Neuronal stem cell (in vitro differentiated cells): Measurements from ENCODE around the gene ADM5.
A peak's percentile ranks its signal among the peaks of the same experiment; 100 is the strongest.

Experiments
- DNase-seq: peaks from one replicate; pipeline ENCODE4 v3.0.0-alpha.2; 2013; ENCODE audit warnings: low spot score
- H2AFZ ChIP-seq: one replicate; pipeline ENCODE4 v1.6.1; 2013; ENCODE audit warnings: mild to moderate bottlenecking, low read length, inconsistent platforms
- H2AK5ac ChIP-seq: 2 replicates; pipeline ENCODE4 v1.6.1; 2013; ENCODE audit warnings: low read depth, mild to moderate bottlenecking, inconsistent platforms, low read length, moderate library complexity, mixed read lengths
- H2BK120ac ChIP-seq: 2 replicates; pipeline ENCODE4 v1.6.1; 2013; ENCODE audit warnings: low read depth, mild to moderate bottlenecking, inconsistent platforms, low read length, moderate library complexity, mixed read lengths
- H2BK12ac ChIP-seq: one replicate; pipeline ENCODE4 v1.6.1; 2013; ENCODE audit warnings: low read length, inconsistent platforms
- H2BK15ac ChIP-seq: 2 replicates; pipeline ENCODE4 v1.6.1; 2013; ENCODE audit warnings: mild to moderate bottlenecking, low read length, inconsistent platforms, mixed read lengths
- H2BK5ac ChIP-seq: one replicate; pipeline ENCODE4 v1.6.1; 2013; ENCODE audit warnings: inconsistent platforms, mild to moderate bottlenecking, low read length, moderate library complexity
- H3K14ac ChIP-seq: one replicate; pipeline ENCODE4 v1.6.1; 2013; ENCODE audit warnings: low read length, inconsistent platforms
- H3K18ac ChIP-seq: 2 replicates; pipeline ENCODE4 v1.6.1; 2013; ENCODE audit warnings: low read length, inconsistent platforms
- H3K23ac ChIP-seq: 2 replicates; pipeline ENCODE4 v1.6.1; 2013; ENCODE audit warnings: low read depth, mild to moderate bottlenecking, mixed read lengths, low read length, inconsistent platforms; ENCODE audit not compliant: poor library complexity
- H3K27ac ChIP-seq: replicated peaks from 3 replicates; pipeline ENCODE4 v1.5.1; 2013; ENCODE audit warnings: low read length, inconsistent platforms
- H3K27me3 ChIP-seq, 3 experiments: 2 replicates each; pipeline ENCODE4 v1.6.1; 2013; ENCODE audit warnings: low read length in 3 of 3, mild to moderate bottlenecking in 2 of 3, inconsistent platforms in 1 of 3, low read depth in 1 of 3, mixed read lengths in 1 of 3, moderate library complexity in 1 of 3; ENCODE audit not compliant: control insufficient read depth in 3 of 3, insufficient read depth in 3 of 3
- H3K36me3 ChIP-seq, 2 donors: replicated peaks in 1 of 2; 2 replicates each; pipeline ENCODE4 v1.6.1; 2013; ENCODE audit warnings: low read length in 2 of 2; ENCODE audit not compliant: control insufficient read depth in 2 of 2, insufficient read depth in 2 of 2
- H3K4ac ChIP-seq: 2 replicates; pipeline ENCODE4 v1.6.1; 2013; ENCODE audit warnings: inconsistent platforms, mild to moderate bottlenecking, low read length, moderate library complexity
- H3K4me1 ChIP-seq, 2 donors: 1 replicate in 1 of 2; 2 replicates in 1 of 2; pipeline ENCODE4 v1.6.1; 2013; ENCODE audit warnings: low read length in 2 of 2, low read depth in 1 of 2; ENCODE audit not compliant: control insufficient read depth in 2 of 2, insufficient read depth in 1 of 2
- H3K4me2 ChIP-seq: one replicate; pipeline ENCODE4 v1.6.1; 2013; ENCODE audit warnings: mild to moderate bottlenecking, low read length, inconsistent platforms; ENCODE audit not compliant: insufficient read depth, poor library complexity, severe bottlenecking
- H3K4me3 ChIP-seq, 2 donors: 2 replicates each; pipeline ENCODE4 v1.5.1; 2013; ENCODE audit warnings: low read length in 2 of 2, mild to moderate bottlenecking in 2 of 2, inconsistent platforms in 1 of 2, moderate library complexity in 1 of 2
- H3K79me1 ChIP-seq: one replicate; pipeline ENCODE4 v1.6.1; 2013; ENCODE audit warnings: low read depth, mild to moderate bottlenecking, inconsistent platforms, low read length, moderate library complexity
- H3K9ac ChIP-seq: one replicate; pipeline ENCODE4 v1.6.1; 2013; ENCODE audit warnings: mild to moderate bottlenecking, low read depth, low read length, inconsistent platforms; ENCODE audit not compliant: poor library complexity
- H3K9me3 ChIP-seq, 2 donors: replicated peaks in 1 of 2; 2 replicates each; pipeline versions ENCODE3 to v1.6.1; 2013; ENCODE audit warnings: low read length in 2 of 2, mild to moderate bottlenecking in 2 of 2, inconsistent platforms in 1 of 2, low read depth in 1 of 2, mixed read lengths in 1 of 2, moderate library complexity in 1 of 2; ENCODE audit not compliant: control insufficient read depth in 2 of 2, insufficient read depth in 1 of 2
- H4K8ac ChIP-seq: one replicate; pipeline ENCODE4 v1.6.1; 2013; ENCODE audit warnings: low read depth, mild to moderate bottlenecking, inconsistent platforms, low read length, moderate library complexity
- H4K91ac ChIP-seq: one replicate; pipeline ENCODE4 v1.6.1; 2013; ENCODE audit warnings: low read length, low read depth, mild to moderate bottlenecking, inconsistent platforms; ENCODE audit not compliant: poor library complexity
- WGBS, 2 donors: extraction: QIAGEN DNeasy Blood & Tissue Kit; methylation state at CpG; one replicate each; pipeline ENCODE4 v1.1.7; 2013; ENCODE audit warnings: missing lambda C conversion rate in 2 of 2, mixed read lengths in 1 of 2; ENCODE audit not compliant: insufficient read length in 2 of 2, insufficient replicate concordance in 1 of 2; ENCODE audit errors: extremely low coverage in 2 of 2; 5-methylcytosine and 5-hydroxymethylcytosine counted together

ADM5 gene

GRCh38 chr19:49665036-49665350, 24.4 kb upstream of the ADM5 start:
- Histone ChIP-seq H3K36me3 (peaks cover 34 to 56% of the 10 kb centered on the region in 2 donors), H3K18ac (peak overlapping the region; percentile 94), H2BK12ac (no peak overlapping the region), H3K14ac (no peak overlapping the region), H3K23ac (no peak overlapping the region), H3K9me3 (peaks cover 2 to 3% of the 10 kb centered on the region in 2 donors), H3K27ac (no peak overlapping the region), H3K27me3 (no peaks in the 10 kb centered on the region), H3K4me2 (peak overlapping the region; percentile 95), H2BK5ac (no peak overlapping the region), H2AK5ac (no peak overlapping the region), H3K79me1 (peaks cover 8% of the 10 kb centered on the region), H3K4ac (no peak overlapping the region), H2BK15ac (no peak overlapping the region), H3K4me3 (peak overlapping the region; percentile 73 to 87), H3K4me1 (peaks cover 3 to 10% of the 10 kb centered on the region in 2 donors), H4K8ac (no peak overlapping the region), H4K91ac (no peak overlapping the region), H2BK120ac (no peak overlapping the region), H2AFZ (peak overlapping the region; percentile 85), H3K9ac (peak overlapping the region; percentile 98)
- DNase-seq, result no peak
- no CpG with 5 or more reads among the region's 7 CpGs for WGBS, 2 donors

DNA sequence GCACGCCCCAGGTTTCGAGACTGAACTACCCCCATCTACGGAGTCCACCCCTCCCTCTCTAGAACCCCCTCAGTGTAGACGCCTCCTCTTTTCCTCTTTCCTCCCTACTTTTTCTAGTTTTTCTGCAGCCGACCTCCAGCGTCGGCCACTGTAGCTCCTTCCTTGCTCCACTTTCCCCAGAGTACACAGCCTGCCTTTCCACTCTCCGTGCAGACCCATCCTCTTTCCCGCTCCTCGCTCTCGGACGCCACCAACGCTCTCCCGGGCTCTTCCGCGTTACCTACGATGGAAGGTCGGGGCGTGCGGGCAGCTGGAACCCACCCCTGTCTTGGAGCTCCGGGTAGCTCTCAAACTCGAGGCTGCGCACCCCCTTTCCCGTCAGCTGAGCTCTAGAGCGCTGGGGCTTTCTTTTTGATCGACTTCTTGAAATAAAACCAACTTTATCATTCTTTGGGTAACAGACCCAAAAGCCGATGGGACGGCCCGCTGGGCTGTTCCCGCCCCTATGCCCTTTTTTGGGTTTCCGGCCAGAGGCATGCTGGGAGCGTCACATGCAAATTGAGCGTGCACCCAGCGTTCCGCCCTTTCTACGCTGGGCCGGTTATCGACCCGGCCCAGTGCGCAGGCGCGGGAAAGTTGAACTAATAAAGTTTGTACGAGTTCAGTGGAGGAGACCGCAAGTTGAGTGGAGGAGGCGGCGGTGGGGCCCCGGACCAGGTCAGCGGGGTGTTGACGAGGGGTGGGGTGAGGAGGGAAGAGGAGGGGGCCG, 23.9 kb upstream of the ADM5 start, which contains the start of the genes BCL2L12 and IRF3:
Gene BCL2L12, plus strand, starts transcription at position 583 of the 769 bp plus-strand sequence. CDS start 760 bp downstream, outside the sequence.
Gene IRF3, minus strand, starts transcription at position 507 of the 769 bp plus-strand sequence. CDS start 1,019 bp downstream, outside the sequence.
- peak within 1 kb of the TSS; percentile 98 for H3K9ac ChIP-seq
- no peak within 1 kb of the TSS for H3K14ac ChIP-seq
- no peak within 1 kb of the TSS for H2BK5ac ChIP-seq
- peaks cover 3 to 10% of the 10 kb centered on the region in 2 donors for H3K4me1 ChIP-seq
- H3K27ac ChIP-seq, result peak within 1 kb of the TSS; percentile 74
- peak within 1 kb of the TSS; percentile 73 to 87 for H3K4me3 ChIP-seq
- H2BK120ac ChIP-seq, result no peak within 1 kb of the TSS
- H2BK12ac ChIP-seq, result no peak within 1 kb of the TSS
- H3K9me3 ChIP-seq, result no peaks in the 10 kb centered on the region
- H3K23ac ChIP-seq, result peak within 1 kb of the TSS; percentile 83
- no peak within 1 kb of the TSS for H2AK5ac ChIP-seq
- H2AFZ ChIP-seq, result peak within 1 kb of the TSS; percentile 85
- H3K18ac ChIP-seq, result peak within 1 kb of the TSS; percentile 94
- H3K27me3 ChIP-seq, result no peaks in the 10 kb centered on the region
- no CpG with 5 or more reads among the region's 50 CpGs for WGBS, 2 donors
- H2BK15ac ChIP-seq, result no peak within 1 kb of the TSS
- peak within 1 kb of the TSS; percentile 95 for H3K4me2 ChIP-seq
- peaks cover 32 to 54% of the 10 kb centered on the region in 2 donors for H3K36me3 ChIP-seq
- H4K91ac ChIP-seq, result no peak within 1 kb of the TSS
- H4K8ac ChIP-seq, result no peak within 1 kb of the TSS
- DNase-seq, result peak; percentile 94
- no peak within 1 kb of the TSS for H3K4ac ChIP-seq
- H3K79me1 ChIP-seq, result peaks cover 8% of the 10 kb centered on the region

DNA sequence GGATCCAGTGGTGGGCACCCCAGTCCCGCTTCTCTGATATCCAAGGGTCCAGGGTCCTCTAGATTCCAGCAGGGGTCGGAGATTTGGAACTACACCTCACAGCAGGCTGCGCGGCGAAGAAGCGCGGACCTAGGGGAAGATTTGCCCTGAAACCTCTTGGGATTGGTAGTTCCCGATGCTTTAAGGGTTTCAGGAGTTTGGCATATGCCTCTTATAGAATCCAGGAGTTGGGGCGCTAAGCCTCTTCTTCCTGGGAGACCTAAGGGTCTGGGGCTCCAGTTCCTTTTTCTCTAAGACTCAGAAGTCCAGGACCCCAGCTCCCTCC, 23.3 kb upstream of the ADM5 start:
- Histone ChIP-seq H3K4me3 (peak overlapping the region; percentile 73 to 85), H3K4me1 (peaks cover 3 to 10% of the 10 kb centered on the region in 2 donors), H3K9me3 (no peaks in the 10 kb centered on the region), H4K8ac (no peak overlapping the region), H3K27me3 (no peaks in the 10 kb centered on the region), H2BK5ac (no peak overlapping the region), H2BK15ac (no peak overlapping the region), H3K36me3 (peaks cover 29 to 53% of the 10 kb centered on the region in 2 donors), H2BK120ac (no peak overlapping the region), H4K91ac (no peak overlapping the region), H3K23ac (no peak overlapping the region), H2AFZ (peak overlapping the region; percentile 85), H3K9ac (peak overlapping the region; percentile 37), H2AK5ac (no peak overlapping the region), H3K4ac (no peak overlapping the region), H3K18ac (peak overlapping the region; percentile 68), H3K79me1 (peaks cover 8% of the 10 kb centered on the region), H3K14ac (no peak overlapping the region), H2BK12ac (no peak overlapping the region), H3K4me2 (peak overlapping the region; percentile 74), H3K27ac (no peak overlapping the region)
- no CpG with 5 or more reads among the region's 9 CpGs for WGBS, 2 donors
- DNase-seq, result no peak

- H3K79me1 ChIP-seq, result peaks cover 8% of the 10 kb centered on the region
- H3K27me3 ChIP-seq, result no peaks in the 10 kb centered on the region
- no peak overlapping the region for H3K14ac ChIP-seq
- no peak overlapping the region for H2AK5ac ChIP-seq
- H4K8ac ChIP-seq, result no peak overlapping the region
- H2AFZ ChIP-seq, result no peak overlapping the region
- no peak overlapping the region for H3K4ac ChIP-seq
- no peak overlapping the region for H3K9ac ChIP-seq
- H2BK120ac ChIP-seq, result no peak overlapping the region
- no peak overlapping the region for H2BK12ac ChIP-seq
- no peak for DNase-seq
- H3K4me2 ChIP-seq, result no peak overlapping the region
- H3K4me3 ChIP-seq, result peak overlapping the region in 1 of 2 donors; percentile 7
- H3K36me3 ChIP-seq, result peaks cover 20 to 42% of the 10 kb centered on the region in 2 donors
- peaks cover 3 to 15% of the 10 kb centered on the region in 2 donors for H3K4me1 ChIP-seq
- H3K18ac ChIP-seq, result no peak overlapping the region
- H3K23ac ChIP-seq, result no peak overlapping the region
- H4K91ac ChIP-seq, result no peak overlapping the region
- H3K27ac ChIP-seq, result no peak overlapping the region
- no CpG with 5 or more reads among the region's 2 CpGs for WGBS, 2 donors
- H2BK15ac ChIP-seq, result no peak overlapping the region
- H2BK5ac ChIP-seq, result no peak overlapping the region
- H3K9me3 ChIP-seq, result no peaks in the 10 kb centered on the region
Measured at GRCh38 chr19:49667473-49667872, 21.9 kb upstream of the ADM5 start.
